ENCODE results near the gene PPP2R2B. TPM values are rescaled to one million over a fixed set of nuclear protein-coding genes. Genes with fewer than 3 reads are reported as not detected.

The PPP2R2B gene
- polyA plus RNA-seq, 4 donors: 13.1 to 14.9 (median 13.9) TPM

- no peak for DNase-seq (ENCODE audit: low read depth in 4 of 4, low spot score in 2 of 4)
Observed at GRCh38 chr5:146791471-146791870, 87.1 kb downstream of the PPP2R2B start.

GRCh38 chr5:146789712-146790653 lies 88.6 kb downstream of the PPP2R2B start:
- DNase-seq (ENCODE audit: low read depth in 4 of 4, low spot score in 2 of 4): no peak

- no peak for DNase-seq (ENCODE audit: low read depth in 4 of 4, low spot score in 2 of 4)
Observed at GRCh38 chr5:146788898-146789297, 89.7 kb downstream of the PPP2R2B start.

- no peak for DNase-seq (ENCODE audit: low read depth in 4 of 4, low spot score in 2 of 4)
Observed at GRCh38 chr5:146785065-146785464, 93.5 kb downstream of the PPP2R2B start.

- no peak for DNase-seq (ENCODE audit: low read depth in 4 of 4, low spot score in 2 of 4)
Observed at GRCh38 chr5:146781157-146781556, 97.4 kb downstream of the PPP2R2B start.

- no peak for DNase-seq (ENCODE audit: low read depth in 4 of 4, low spot score in 2 of 4)
Observed at GRCh38 chr5:146779211-146779869, 99.2 kb downstream of the PPP2R2B start.

GRCh38 chr5:146778795-146779194 lies 99.8 kb downstream of the PPP2R2B start:
- DNase-seq (ENCODE audit: low read depth in 4 of 4, low spot score in 2 of 4): no peak

- DNase-seq (ENCODE audit: low read depth in 4 of 4, low spot score in 2 of 4): no peak
Observed at GRCh38 chr5:146778261-146778660, 100.3 kb downstream of the PPP2R2B start.

GRCh38 chr5:146772881-146773466 lies 105.6 kb downstream of the PPP2R2B start:
- no peak for DNase-seq (ENCODE audit: low read depth in 4 of 4, low spot score in 2 of 4)

GRCh38 chr5:146770980-146771379 lies 107.6 kb downstream of the PPP2R2B start:
- DNase-seq (ENCODE audit: low read depth in 4 of 4, low spot score in 2 of 4): no peak

- DNase-seq (ENCODE audit: low read depth in 4 of 4, low spot score in 2 of 4): no peak
Observed at GRCh38 chr5:146770546-146770945, 108.0 kb downstream of the PPP2R2B start.

- no peak for DNase-seq (ENCODE audit: low read depth in 4 of 4, low spot score in 2 of 4)
Observed at GRCh38 chr5:146767534-146767933, 111.0 kb downstream of the PPP2R2B start.

GRCh38 chr5:146766013-146766412 lies 112.5 kb downstream of the PPP2R2B start:
- no peak for DNase-seq (ENCODE audit: low read depth in 4 of 4, low spot score in 2 of 4)

GRCh38 chr5:146765089-146765832 lies 113.3 kb downstream of the PPP2R2B start:
- DNase-seq (ENCODE audit: low read depth in 4 of 4, low spot score in 2 of 4): no peak

- DNase-seq (ENCODE audit: low read depth in 4 of 4, low spot score in 2 of 4): no peak
Observed at GRCh38 chr5:146762830-146763229, 115.7 kb downstream of the PPP2R2B start.

GRCh38 chr5:146761811-146762210 lies 116.7 kb downstream of the PPP2R2B start:
- DNase-seq (ENCODE audit: low read depth in 4 of 4, low spot score in 2 of 4): no peak

GRCh38 chr5:146758938-146759337 lies 119.6 kb downstream of the PPP2R2B start:
- no peak for DNase-seq (ENCODE audit: low read depth in 4 of 4, low spot score in 2 of 4)

- DNase-seq (ENCODE audit: low read depth in 4 of 4, low spot score in 2 of 4): no peak
Observed at GRCh38 chr5:146758076-146758475, 120.5 kb downstream of the PPP2R2B start.

- no peak for DNase-seq (ENCODE audit: low read depth in 4 of 4, low spot score in 2 of 4)
Observed at GRCh38 chr5:146756546-146756945, 122.0 kb downstream of the PPP2R2B start.

- DNase-seq (ENCODE audit: low read depth in 4 of 4, low spot score in 2 of 4): no peak
Observed at GRCh38 chr5:146755793-146756192, 122.8 kb downstream of the PPP2R2B start.

- DNase-seq (ENCODE audit: low read depth in 4 of 4, low spot score in 2 of 4): no peak
Observed at GRCh38 chr5:146754621-146755020, 123.9 kb downstream of the PPP2R2B start.
